ENCODE measurements around the gene RSPH3. TPM values are rescaled to one million over a fixed set of nuclear protein-coding genes. Genes with fewer than 3 reads are reported as not detected.
A peak's percentile ranks its signal among the peaks of the same experiment; 100 is the strongest.

RSPH3 gene
- total and polyA plus RNA-seq, 8 donors, result 10.5 to 18.0 (median 11.2) TPM

GRCh38 chr6:159044899-159045727 lies 45.1 kb upstream of the RSPH3 start, which contains the start of gene TAGAP:
TSS of gene TAGAP (minus strand) at chr6:159044991. CDS start at chr6:159044146, 845 bp downstream.
- intact Hi-C loops (cut with DNase I), result loop anchor here in 1 of 2 donors (5.0 kb wide), 1 partner anchor 57 kb away; no protein-coding TSS in a partner anchor
- no peak for TF ChIP-seq CTCF (IDR thresholded peaks at IDR 0.05)
- Histone ChIP-seq H3K4me1 (peaks cover 0 to 33% of the 10 kb centered on the region in 2 donors), H3K4me3 (peak within 1 kb of the TSS; percentile 6 to 50), H3K9me3 (no peaks in the 10 kb centered on the region), H3K36me3 (peaks cover 0 to 19% of the 10 kb centered on the region in 2 donors), H3K27me3 (no peaks in the 10 kb centered on the region), H3K27ac (peak within 1 kb of the TSS; percentile 69 to 96)
- ATAC-seq (peak; percentile 79), DNase-seq (peak in 3 of 4 donors; percentile 47 to 88 (median 84))

DNA sequence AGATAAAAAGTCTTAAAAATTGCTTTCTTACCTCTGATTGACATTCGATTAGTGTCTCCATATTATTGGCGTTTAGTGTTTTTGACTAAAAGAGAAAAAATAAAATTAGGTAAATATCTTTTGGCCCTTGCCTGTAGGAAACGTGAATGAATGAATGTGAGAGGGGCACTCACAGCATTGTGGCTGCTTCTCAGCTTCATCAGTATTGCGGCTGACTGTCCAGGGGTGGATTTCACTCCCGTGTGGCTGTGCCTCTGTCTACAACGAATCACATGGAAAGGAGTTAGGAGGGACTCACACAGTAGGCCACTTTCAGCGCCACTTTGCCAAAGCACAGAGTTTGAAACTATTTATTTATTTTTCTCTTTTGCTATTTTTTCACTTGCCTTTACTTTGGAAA lies 43.9 kb upstream of the RSPH3 start:
- H3K4me3 ChIP-seq, result peak overlapping the region; percentile 6 to 50
- no peaks in the 10 kb centered on the region for H3K9me3 ChIP-seq
- H3K36me3 ChIP-seq, result peaks cover 0 to 21% of the 10 kb centered on the region in 2 donors
- ATAC-seq (peak; percentile 24), DNase-seq (no peak)
- H3K27ac ChIP-seq, result peak overlapping the region; percentile 69 to 96
- H3K27me3 ChIP-seq, result no peaks in the 10 kb centered on the region
- TF ChIP-seq CTCF (IDR thresholded peaks at IDR 0.05), result no peak
- intact Hi-C loops (cut with DNase I), result loop anchor here in 1 of 2 donors (5.0 kb wide), 1 partner anchor 58 kb away; no protein-coding TSS in a partner anchor
- peaks cover 1 to 41% of the 10 kb centered on the region in 2 donors for H3K4me1 ChIP-seq

- DNase-seq, result no peak
- no peaks in the 10 kb centered on the region for H3K27me3 ChIP-seq
- peak overlapping the region; percentile 55 to 96 for H3K27ac ChIP-seq
- H3K9me3 ChIP-seq, result no peaks in the 10 kb centered on the region
- peaks cover 0 to 21% of the 10 kb centered on the region in 2 donors for H3K36me3 ChIP-seq
- TF ChIP-seq CTCF (IDR thresholded peaks at IDR 0.05), result no peak
- ATAC-seq, result no peak
- peaks cover 4 to 48% of the 10 kb centered on the region in 2 donors for H3K4me1 ChIP-seq
- intact Hi-C loops (cut with DNase I), result loop anchor here in 1 of 2 donors (5.0 kb wide), 1 partner anchor 59 kb away; no protein-coding TSS in a partner anchor
- H3K4me3 ChIP-seq, result peak overlapping the region in 1 of 2 donors; percentile 50
These were observed 43.2 kb upstream of the RSPH3 start for GRCh38 chr6:159043251-159043650.

GRCh38 chr6:159042826-159043181 lies 42.8 kb upstream of the RSPH3 start:
- DNase-seq (no peak), ATAC-seq (no peak)
- Histone ChIP-seq H3K36me3 (peaks cover 0 to 24% of the 10 kb centered on the region in 2 donors), H3K9me3 (no peaks in the 10 kb centered on the region), H3K27me3 (no peaks in the 10 kb centered on the region), H3K27ac (peak overlapping the region; percentile 55 to 96), H3K4me3 (peak overlapping the region; percentile 7 to 50), H3K4me1 (peaks cover 4 to 52% of the 10 kb centered on the region in 2 donors)
- intact Hi-C loops (cut with DNase I), result loop anchor here in 1 of 2 donors (5.0 kb wide), 1 partner anchor 59 kb away; no protein-coding TSS in a partner anchor
- TF ChIP-seq CTCF (IDR thresholded peaks at IDR 0.05), result peak in 1 of 2 donors; percentile 43
